Progenitor cell of endocrine pancreas (in vitro differentiated cells): ENCODE results near the gene EIF3F. TPM values are rescaled to one million over a fixed set of nuclear protein-coding genes. Genes with fewer than 3 reads are reported as not detected.

Source experiments
- DNase-seq: peaks from one replicate; pipeline ENCODE4 v3.0.0; 2021; ENCODE audit warnings: low spot score; ENCODE audit not compliant: unreplicated experiment
- H3K27ac Mint-ChIP-seq: 2 replicates; pipeline ENCODE4 v1.8.0; 2021; ENCODE audit warnings: mild to moderate bottlenecking, moderate library complexity, mixed read lengths
- H3K27me3 Mint-ChIP-seq: 2 replicates; pipeline ENCODE4 v1.8.0; 2021; ENCODE audit warnings: mixed read lengths
- H3K36me3 Mint-ChIP-seq: 2 replicates; pipeline ENCODE4 v1.8.0; 2022; ENCODE audit warnings: mixed read lengths; ENCODE audit not compliant: insufficient read depth
- H3K4me1 Mint-ChIP-seq: 2 replicates; pipeline ENCODE4 v1.8.0; 2021; ENCODE audit warnings: low read depth, mixed read lengths
- H3K4me3 Mint-ChIP-seq: 2 replicates; pipeline ENCODE4 v1.8.0; 2021; ENCODE audit warnings: low read depth, mild to moderate bottlenecking, moderate library complexity, mixed read lengths
- H3K9me3 Mint-ChIP-seq: 2 replicates; pipeline ENCODE4 v1.8.0; 2021; ENCODE audit warnings: low read depth, mixed read lengths
- CTCF ChIP-seq: fragments of 200-600 bp; sonication (generic); IDR thresholded peaks from one replicate; pipeline ENCODE4 v1.5.0; 2021; ENCODE audit warnings: antibody characterized with exemption, mild to moderate bottlenecking; ENCODE audit not compliant: unreplicated experiment
- total RNA-seq: library from RNA; stranded (reverse); gene quantifications from 2 replicates; pipeline ENCODE4 v1.2.1, GENCODE V29; 2021

The EIF3F gene
- total RNA-seq, 1 donor from 2014 or later: 300 TPM

- Mint-ChIP-seq H3K27me3 (peaks cover 38% of the 10 kb centered on the region), H3K4me3 (no peak overlapping the region), H3K9me3 (no peaks in the 10 kb centered on the region), H3K36me3 (no peaks in the 10 kb centered on the region), H3K4me1 (no peaks in the 10 kb centered on the region), H3K27ac (no peak overlapping the region)
- TF ChIP-seq CTCF: no peak
- no peak for DNase-seq
Observed at GRCh38 chr11:8011371-8011770, 24.2 kb downstream of the EIF3F start.

- no peak overlapping the region for H3K4me3 Mint-ChIP-seq
- H3K4me1 Mint-ChIP-seq: no peaks in the 10 kb centered on the region
- H3K27me3 Mint-ChIP-seq: peaks cover 44% of the 10 kb centered on the region
- H3K9me3 Mint-ChIP-seq: no peaks in the 10 kb centered on the region
- no peaks in the 10 kb centered on the region for H3K36me3 Mint-ChIP-seq
- TF ChIP-seq CTCF: no peak
- no peak for DNase-seq
- H3K27ac Mint-ChIP-seq: no peak overlapping the region
Observed at GRCh38 chr11:8011981-8012444, 24.9 kb downstream of the EIF3F start.

GRCh38 chr11:8013833-8014232 is 26.7 kb downstream of the EIF3F start:
- no peaks in the 10 kb centered on the region for H3K9me3 Mint-ChIP-seq
- no peaks in the 10 kb centered on the region for H3K36me3 Mint-ChIP-seq
- H3K27ac Mint-ChIP-seq: no peak overlapping the region
- DNase-seq: no peak
- H3K27me3 Mint-ChIP-seq: peaks cover 59% of the 10 kb centered on the region
- no peak for TF ChIP-seq CTCF
- H3K4me3 Mint-ChIP-seq: no peak overlapping the region
- H3K4me1 Mint-ChIP-seq: peaks cover 2% of the 10 kb centered on the region

- no peak for TF ChIP-seq CTCF
- Mint-ChIP-seq H3K27me3 (peaks cover 69% of the 10 kb centered on the region), H3K9me3 (no peaks in the 10 kb centered on the region)
Observed at GRCh38 chr11:8015753-8016239, 28.7 kb downstream of the EIF3F start.

GRCh38 chr11:8016440-8016839 is 29.3 kb downstream of the EIF3F start:
- Mint-ChIP-seq H3K4me3 (no peak overlapping the region), H3K27me3 (peaks cover 69% of the 10 kb centered on the region), H3K36me3 (no peaks in the 10 kb centered on the region), H3K9me3 (no peaks in the 10 kb centered on the region), H3K27ac (no peak overlapping the region), H3K4me1 (peaks cover 6% of the 10 kb centered on the region)
- no peak for DNase-seq
- no peak for TF ChIP-seq CTCF

More at GRCh38 chr11:8015753-8016239, 28.7 kb downstream of the EIF3F start:
- Mint-ChIP-seq H3K27ac (no peak overlapping the region), H3K4me1 (peaks cover 6% of the 10 kb centered on the region), H3K36me3 (no peaks in the 10 kb centered on the region), H3K4me3 (no peak overlapping the region)
- DNase-seq: no peak
